Mucosa of gallbladder (tissue), 1 donor: ENCODE data around the gene ZSWIM3. TPM values are rescaled to one million over a fixed set of nuclear protein-coding genes. Genes with fewer than 3 reads are reported as not detected.
"Not testable (repeated sequence)": the region's sequence is repeated elsewhere in the genome, so short reads cannot be mapped to it uniquely, and the experiment has no call there.

Experiments
- DNase-seq: peaks from one replicate; pipeline ENCODE4 v3.0.0-alpha.2; 2020; ENCODE audit warnings: low spot score
- total RNA-seq: library from RNA; stranded (reverse); gene quantifications from one replicate; pipeline ENCODE4 v1.2.1, GENCODE V29; 2021
- donor health status: DM: no; HTN: no; CAD: no.

ZSWIM3 gene
- total RNA-seq, 1 donor from 2014 or later: 4.7 TPM

DNA sequence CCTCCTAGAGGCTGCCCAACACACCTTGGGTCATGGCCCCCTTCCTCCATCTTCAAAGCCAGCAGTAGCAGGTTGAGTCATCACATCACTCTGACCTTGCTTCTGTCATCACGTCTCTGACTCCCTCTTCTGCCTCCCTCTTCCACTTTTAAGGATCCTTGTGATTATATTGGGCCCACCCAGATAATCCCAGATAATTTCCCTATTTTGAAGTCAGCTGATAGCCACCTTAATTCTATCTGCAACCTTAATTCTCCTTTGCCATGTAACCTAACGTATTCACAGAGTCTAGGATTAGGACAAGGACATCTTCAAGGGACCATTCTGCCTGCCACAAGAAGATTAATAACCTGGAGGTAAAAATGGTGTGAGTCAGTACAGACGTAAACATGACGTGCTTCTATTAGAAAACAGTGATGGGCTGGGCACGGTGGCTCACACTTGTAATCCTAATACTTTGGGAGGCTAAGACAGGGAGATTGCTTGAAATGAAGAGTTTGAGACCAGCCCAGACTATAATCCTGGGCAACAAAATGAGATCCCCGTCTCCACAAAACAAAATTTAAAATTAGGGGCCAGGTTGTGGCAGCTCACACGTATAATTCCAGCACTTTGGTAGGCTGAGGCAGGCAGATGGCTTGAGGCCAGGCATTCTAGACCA lies 3.3 kb downstream of the ZSWIM3 start:
- DNase-seq: no peak

DNA sequence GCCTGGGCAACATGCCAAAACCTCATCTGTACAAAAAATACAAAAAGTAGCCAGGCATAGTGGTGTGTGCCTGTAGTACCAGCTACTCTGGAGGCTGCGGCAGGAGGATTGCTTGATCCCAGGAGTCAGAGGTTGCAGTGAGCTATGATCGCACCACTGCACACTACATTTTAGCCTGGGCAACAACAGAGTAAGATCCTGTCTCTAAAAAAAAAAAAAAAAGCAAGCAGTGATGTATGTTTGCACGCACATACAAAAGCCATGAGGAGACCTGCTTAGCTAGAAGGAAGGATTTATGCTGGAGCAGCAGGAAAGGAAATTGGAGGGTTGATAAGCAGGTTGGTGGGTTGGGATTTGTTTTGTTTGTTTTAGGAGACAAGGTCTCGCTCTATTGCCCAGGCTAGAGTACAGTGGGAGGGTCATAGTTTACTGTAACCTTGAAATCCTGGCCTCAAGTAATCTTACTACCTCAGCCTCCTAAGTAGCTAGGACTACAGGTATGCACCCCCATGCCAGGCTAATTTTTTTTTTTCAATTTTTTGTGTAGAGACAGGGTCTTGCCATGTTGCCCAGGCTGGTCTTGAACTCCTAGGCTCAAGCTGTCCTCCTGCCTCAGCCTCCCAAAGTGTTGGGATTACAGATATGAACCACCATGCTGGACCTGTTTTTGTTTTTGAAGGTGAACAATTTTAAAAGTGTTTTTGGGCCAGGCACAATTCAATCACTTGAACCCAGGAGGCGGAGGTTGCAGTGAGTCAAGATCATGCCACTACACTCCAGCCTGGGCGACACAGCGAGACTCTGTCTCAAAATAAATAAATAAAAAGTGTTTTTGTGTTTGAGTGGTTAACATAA lies 4.0 kb downstream of the ZSWIM3 start:
- DNase-seq: no peak

DNA sequence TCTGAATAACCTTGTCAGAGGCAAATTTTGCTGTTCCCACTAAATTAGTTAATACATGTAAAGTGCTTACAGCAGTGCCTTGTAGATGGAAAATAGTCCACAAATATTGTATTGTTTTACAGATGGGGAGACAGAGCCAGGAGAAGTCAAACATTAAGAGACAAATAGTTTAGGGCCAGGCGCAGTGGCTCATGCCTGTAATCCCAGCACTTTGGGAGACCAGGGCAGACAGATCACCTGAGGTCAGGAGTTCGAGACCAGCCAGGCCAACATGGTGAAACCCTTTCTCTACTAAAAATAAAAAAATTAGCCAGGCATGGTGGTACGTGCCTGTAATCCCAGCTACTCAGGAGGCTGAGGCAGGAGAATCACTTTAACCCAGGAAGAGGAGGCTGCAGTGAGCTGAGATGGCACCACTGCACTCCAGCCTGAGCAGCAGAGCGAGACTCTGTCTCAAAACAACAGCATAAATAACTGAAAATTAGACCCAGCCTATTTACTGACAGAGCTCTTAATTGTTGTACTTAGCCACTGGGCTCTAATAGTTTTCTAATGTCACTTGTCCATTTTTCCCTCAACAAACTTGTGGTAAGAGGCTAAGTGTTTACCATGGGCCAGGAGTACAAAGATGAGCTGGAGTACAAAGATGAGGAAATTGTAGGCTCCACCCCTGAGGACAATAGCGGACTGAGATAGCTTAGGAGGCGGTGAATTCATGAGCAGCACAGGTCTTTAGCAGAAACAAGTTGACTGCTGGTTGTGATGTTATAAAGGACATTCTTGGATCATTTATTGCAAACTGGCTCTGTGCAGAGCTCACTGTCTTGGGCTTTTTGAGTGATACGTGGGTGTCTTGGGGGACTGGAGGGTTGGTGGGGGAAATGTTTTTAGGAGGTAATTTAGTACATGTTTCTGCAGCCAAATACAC lies 6.4 kb downstream of the ZSWIM3 start:
- DNase-seq: no peak

DNA sequence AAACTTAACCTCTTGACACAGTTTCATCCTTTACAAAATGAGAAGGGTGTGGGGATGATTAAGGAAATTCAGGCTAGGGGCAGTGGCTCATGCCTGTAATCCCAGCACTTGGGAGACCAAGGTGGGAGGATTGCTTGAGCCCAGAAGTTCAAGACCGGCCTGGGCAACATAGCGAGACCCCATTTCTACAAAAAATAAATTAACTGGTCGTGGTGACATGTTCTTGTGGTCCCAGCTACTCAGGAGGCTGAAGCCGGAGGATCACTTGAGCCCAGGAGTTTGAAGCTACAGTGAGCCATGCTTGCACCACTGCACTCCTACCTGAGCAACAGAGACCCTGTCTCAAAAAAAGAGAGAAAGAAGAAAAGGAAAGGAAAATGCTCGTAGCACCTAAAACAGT lies 9.0 kb downstream of the ZSWIM3 start:
- DNase-seq: no peak

DNA sequence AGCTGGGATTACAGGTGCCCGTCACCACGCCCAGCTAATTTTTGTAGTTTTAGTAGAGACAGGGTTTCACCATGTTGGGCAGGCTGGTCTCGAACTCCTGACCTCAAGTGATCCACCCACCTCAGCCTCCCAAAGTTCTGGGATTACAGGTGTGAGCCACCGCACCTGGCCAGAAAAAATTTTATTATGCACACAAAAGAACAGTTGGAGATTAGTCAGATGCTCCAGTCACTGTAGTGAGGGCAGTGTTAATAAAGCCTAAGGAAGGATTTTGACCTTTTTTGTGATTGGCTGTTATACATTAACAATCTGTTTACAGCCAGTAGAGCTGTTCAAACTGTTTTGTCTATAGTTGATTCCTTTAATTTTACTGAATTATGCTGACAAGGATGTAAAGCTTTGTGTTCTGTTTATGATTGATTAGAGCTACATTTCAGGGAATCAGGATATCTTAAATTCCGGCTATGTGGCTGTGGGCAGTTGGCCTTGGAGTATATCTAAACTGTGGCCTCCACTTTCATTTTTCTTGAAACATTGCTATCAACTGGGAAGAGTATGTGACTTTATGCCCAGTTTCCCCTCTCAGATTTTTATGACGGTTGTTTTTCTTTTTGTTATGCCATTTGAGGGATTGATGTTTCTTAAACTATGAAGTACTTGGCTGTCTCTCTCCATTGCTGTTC lies 9.9 kb downstream of the ZSWIM3 start:
- DNase-seq: no peak

DNA sequence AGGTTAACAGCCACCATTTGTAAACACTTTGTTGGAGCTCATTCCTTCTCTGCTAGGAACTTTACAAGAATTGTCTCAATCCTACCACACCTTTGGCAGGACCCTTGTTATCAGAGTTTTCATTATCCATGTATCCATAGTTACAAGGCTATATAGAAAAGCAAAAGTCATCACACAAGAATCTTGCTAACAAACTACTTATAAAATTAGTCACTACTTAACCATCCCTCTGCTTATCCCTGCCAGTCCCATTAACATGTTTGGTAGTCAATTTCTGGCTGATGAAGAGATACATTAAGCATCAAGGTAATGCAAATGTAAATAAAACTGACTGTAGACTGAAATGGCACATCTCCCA lies 10.4 kb downstream of the ZSWIM3 start:
- DNase-seq: no peak

DNA sequence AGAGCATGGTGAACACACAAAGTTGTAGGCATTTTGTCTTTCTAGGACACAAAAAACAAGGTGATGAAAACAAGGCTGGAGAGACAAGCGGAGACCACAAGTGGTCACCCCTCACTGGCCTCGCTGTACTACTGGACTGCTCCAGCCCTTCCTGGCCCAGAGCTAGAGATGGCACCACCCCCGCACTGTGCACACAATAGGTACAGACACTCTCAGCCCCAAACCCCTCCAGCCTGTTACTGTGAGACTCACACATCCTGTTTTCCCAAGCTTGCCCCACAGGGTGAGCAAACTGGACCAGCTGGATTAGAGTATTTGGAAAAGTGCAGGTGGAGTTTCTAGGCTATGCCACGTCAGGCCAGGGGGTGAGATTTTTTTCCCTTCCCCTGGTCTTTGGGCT lies 15.2 kb downstream of the ZSWIM3 start:
- DNase-seq: no peak

DNA sequence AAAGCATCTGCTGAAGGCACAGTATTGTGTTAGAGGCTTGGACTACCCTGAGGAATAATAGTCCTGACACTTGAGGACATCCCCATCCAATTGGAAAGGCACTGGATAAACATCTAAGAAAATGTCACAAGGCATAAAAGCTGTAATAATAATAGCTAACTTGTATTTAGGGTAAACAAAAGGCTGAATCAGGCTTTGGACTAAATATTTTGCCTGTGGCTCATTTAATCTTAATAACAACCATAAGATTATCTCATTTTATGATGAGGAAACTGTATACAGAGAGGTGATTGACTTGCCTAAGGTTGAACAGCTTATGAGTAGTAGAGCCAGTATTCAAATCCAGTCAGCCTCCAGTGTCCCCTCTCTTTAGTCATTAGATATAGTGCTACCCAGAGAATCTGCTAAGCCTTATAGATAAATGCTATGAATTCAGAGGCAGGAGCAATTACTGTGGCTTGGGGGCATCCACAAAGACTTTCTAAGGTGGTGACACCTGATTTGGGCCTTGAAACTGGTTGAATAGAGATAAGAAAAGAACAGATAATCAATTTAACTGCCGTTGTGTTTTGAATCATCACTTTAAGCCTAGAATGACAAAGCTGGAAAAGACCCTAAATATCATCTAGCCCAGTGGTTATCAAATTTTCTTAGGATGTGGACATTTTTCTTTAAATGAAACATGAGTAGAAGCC lies 16.1 kb downstream of the ZSWIM3 start:
- DNase-seq: no peak

DNA sequence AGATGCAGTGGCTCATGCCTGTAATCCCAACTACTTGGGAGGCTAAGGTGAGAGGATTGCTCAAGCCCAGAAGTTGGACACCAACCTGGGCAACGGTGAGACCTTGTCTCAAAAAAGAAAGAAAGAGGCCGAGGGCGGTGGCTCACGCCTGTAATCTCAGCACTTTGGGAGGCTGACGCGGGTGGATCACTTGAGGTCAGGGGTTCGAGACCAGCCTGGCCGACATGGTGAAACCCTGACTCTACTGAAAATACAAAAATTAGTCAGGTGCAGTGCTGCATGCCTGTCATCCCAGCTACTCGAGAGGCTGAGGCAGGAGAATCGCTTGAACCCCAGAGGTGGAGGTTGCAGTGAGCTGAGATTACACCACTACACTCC lies 16.7 kb downstream of the ZSWIM3 start:
- DNase-seq: not testable (repeated sequence)

DNA sequence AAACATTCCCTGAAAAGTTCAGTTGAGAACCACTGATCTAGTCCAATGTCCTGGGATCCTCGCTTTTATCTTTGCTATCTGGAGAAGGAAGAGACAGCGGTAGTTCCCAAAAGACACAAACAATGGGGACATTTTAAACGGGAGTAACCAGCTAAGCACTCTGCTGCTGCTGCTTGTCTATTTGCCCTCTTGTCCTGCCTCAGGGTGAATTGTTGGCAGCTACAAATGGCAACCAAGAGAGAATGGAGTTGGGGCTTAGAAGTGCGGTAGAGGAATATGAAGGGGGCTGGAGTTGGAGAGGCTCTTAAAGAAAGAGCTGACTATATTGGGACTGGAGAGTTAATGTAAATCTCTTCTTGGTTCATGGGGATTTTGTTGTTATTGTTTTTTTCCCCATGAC lies 17.2 kb downstream of the ZSWIM3 start:
- no peak for DNase-seq

DNA sequence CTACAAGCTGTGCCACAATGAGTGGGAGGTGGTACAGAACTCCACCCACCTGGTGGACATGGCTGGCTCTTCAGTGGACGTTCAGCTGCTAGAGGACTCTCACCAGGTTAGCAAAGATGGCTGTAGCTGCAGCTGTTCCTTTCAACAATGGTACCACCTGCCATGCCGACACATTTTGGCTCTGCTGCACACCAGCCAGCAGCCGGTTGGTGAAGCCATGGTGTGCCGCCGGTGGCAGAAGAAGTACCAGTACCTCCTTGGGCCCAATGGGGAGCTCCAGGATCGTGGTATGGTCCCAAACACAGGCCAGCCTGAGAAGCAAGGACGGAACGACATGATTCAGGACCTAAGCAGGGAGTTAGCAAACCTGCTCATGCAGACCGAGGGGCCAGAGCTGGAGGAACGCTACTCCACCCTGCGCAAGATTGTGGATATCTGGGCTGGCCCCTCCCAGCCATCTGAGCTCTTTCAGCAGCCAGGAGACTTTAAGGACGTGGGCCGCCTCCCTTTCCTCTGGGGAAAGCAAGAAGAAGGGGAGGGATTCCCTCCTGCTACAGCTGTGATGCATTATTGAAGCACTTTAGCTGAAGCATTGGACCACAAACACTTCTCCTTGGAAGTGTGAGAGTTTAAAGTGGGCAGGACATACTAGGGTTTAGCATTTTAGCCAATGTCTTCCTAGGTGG lies 20.8 kb downstream of the ZSWIM3 start:
- DNase-seq: no peak

DNA sequence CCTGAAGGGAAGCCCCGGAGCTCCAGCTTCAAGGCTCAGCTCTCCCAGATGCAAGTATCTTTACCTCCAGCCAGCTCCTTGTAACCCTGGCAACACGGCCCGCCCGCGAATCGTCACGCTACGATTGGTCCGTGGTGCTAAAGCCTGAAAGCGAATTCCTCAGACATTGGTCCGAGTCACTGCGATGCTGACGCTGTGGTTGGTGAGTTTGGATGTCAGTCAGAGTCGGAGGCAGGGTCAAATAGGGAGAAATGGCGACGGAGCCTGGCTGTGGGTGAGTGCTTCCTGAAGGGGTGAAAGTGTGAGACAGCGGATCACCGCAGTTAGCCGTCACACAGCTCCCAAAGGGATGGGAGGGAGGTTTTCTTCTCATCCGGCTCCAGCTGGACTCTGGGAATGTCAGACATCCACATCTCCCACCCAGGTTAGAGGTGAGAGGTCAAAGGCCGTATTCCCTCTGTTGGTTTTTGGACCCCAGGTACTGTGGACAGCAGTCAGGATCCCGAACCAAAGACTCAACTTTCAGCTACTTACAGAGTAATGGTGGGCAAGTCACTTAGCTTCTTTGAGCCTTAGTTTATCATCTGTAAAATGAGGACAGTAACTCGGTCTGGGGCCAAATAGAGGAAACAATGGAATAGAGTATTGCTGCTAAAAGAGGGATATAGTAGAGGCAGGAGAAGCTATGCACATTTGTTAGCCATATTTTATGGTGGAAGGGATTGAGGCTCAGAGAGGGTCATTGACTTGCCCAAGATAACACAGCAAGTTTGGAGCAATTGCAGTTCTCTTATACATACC lies 23.8 kb downstream of the ZSWIM3 start, which contains the start of gene ZSWIM1:
Gene ZSWIM1, plus strand, starts transcription at position 240 of the 801 bp plus-strand sequence. CDS start 1,366 bp downstream, outside the sequence.
- peak; percentile 100 for DNase-seq

DNA sequence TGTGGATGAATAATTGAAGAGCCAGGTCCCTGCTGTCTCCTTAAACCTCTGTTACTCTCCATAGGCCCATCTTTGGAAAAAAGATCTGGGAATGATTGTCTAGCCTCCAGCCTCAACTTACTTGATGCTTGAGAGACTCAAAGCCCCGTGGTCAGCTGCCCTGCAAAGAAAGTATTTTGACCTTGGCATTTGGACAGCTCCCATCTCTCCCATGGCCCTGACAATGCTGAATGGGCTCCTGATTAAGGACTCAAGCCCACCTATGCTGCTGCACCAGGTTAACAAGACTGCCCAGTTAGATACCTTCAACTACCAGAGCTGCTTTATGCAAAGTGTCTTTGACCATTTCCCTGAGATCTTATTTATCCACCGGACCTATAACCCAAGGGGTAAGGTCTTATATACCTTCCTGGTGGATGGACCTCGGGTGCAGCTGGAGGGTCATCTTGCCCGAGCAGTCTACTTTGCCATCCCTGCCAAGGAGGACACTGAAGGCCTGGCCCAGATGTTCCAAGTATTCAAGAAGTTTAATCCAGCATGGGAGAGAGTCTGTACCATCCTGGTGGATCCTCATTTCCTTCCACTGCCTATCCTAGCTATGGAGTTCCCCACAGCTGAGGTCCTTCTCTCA lies 25.2 kb downstream of the ZSWIM3 start:
- DNase-seq: no peak

DNA sequence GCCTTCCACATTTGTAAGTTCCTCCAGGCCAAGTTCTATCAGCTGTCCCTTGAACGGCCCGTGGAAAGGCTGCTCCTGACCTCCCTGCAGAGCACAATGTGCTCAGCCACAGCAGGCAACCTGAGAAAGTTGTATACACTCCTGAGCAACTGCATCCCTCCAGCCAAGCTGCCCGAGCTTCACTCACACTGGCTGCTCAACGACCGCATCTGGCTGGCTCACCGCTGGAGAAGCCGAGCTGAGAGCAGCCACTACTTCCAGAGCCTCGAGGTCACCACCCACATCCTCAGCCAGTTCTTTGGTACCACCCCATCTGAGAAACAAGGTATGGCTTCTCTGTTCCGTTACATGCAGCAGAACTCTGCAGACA lies 25.7 kb downstream of the ZSWIM3 start:
- DNase-seq: no peak

DNA sequence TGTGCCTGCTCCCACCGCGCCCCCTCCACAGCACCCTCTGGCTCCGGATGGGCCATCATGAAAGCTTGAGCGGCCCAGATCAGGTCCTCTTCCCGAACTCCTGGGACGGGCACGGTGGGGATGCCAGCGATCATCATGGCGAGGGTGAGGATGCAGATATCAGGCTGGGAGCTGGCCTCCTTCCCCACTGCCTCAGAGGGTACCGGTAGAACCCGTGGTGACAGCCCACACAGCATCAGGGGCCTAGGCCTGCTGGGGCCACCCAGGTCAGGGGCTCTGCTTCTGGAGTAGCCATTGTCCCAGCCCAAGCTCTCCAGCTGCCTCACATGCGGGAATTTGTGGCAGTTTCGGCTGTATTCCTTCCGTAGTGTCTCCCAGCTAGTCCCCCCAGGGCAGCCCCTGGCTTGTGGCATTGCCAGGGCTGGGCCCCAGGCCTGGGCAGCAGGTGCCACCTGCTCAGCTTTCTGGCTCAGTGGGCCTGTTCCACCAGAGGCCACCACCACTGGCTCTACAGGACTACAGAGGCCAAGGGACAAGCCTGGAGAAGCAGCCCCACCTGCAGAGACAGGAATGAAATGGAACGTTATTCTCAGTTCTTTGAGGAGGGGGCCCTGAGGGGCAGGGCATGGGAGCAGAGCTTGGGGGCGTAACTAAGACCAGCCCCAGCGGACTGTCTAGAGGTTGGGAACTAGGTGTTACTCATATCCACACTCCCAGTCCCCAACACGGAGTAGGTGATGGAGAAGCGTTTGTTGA lies 29.4 kb downstream of the ZSWIM3 start:
- DNase-seq: no peak

DNA sequence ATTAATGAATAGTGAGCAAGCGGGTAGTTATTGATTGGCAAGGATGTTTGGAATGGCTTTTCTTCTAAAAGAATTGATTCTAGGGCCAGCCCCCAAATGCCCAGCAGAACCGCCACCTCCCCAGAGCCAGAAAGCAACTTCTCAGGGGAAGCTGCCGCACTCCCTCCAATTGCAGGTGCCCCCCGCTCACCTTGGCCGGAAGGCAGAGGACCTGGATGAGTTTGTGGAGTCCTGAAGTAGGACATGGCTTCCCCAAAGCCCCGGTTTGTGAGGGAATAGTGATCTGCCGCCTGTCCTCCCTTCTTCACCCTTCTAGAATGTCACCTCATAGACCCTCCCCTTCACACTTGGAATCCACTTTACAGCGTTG lies 29.9 kb downstream of the ZSWIM3 start, which contains the start of gene SPATA25:
Gene SPATA25, minus strand, starts transcription at position 277 of the 370 bp plus-strand sequence. Its CDS starts 32 bp downstream, at position 245.
- no peak for DNase-seq

DNA sequence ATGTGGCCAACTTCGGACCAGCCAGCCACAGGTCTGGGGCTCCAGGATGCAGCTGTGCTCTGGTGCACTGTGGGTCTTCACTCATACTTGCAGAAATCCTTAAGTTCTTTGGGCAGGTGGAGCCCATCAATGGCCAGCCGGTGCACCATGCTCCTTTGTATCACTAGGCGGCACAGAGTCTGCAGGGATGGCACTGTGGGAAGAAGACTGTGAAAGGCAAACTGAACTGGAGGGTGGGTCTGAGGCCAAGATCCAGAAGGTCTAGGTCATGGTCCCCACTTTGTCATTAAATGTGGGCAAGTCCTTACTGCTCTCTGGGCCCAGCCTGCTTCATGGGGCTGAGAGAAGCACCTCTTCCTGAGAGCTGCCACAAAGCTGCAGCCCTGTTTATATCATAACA lies 31.3 kb downstream of the ZSWIM3 start:
- no peak for DNase-seq
